Panc1 (cell line): Measurements from ENCODE around the gene FOXD2. TPM values are rescaled to one million over a fixed set of nuclear protein-coding genes. Genes with fewer than 3 reads are reported as not detected.
A peak's percentile ranks its signal among the peaks of the same experiment; 100 is the strongest.

Source experiments
- ATAC-seq: fragments of 200-7000 bp; cut with Tn5 transposase; 2 replicates; pipeline ENCODE4 v1.9.1; 2020; ENCODE audit warnings: mild to moderate bottlenecking, moderate library complexity
- BruUV-seq: library from RNA; stranded (reverse); fragments of 400-500 nt; replicated peaks from 2 replicates; lab custom pipeline; 2021; lab: Mats Ljungman, UMichigan
- CTCF ChIA-PET: fragments of 300-600 bp; sonication (Branson Sonifier 250); formaldehyde crosslinking; loops from one replicate; lab custom pipeline; 2022; ENCODE audit warnings: antibody characterized with exemption; lab: Charles Lee
- POLR2A ChIA-PET: fragments of 300-600 bp; sonication (Branson Sonifier 250); formaldehyde crosslinking; loops from one replicate; lab custom pipeline; 2022; ENCODE audit warnings: antibody characterized with exemption; lab: Charles Lee
- DNase-seq: peaks from one replicate; pipeline ENCODE4 v3.0.0-alpha.2; 2010; ENCODE audit warnings: low read depth, low spot score
- H3K27ac ChIP-seq: 2 replicates; pipeline ENCODE4 v1.5.1; 2011; ENCODE audit warnings: mild to moderate bottlenecking, low read length, inconsistent platforms
- H3K27me3 ChIP-seq: fragments of 200-500 bp; sonication (Bioruptor generic); 2 replicates; pipeline ENCODE4 v1.6.0; 2014; ENCODE audit warnings: low read length, inconsistent platforms; ENCODE audit not compliant: control insufficient read depth, insufficient read depth
- H3K36me3 ChIP-seq: fragments of 200-500 bp; sonication (Bioruptor generic); 2 replicates; pipeline ENCODE4 v1.5.1; 2014; ENCODE audit warnings: inconsistent platforms, mild to moderate bottlenecking, low read length, moderate library complexity; ENCODE audit not compliant: control insufficient read depth, insufficient read depth
- H3K4me1 ChIP-seq: 2 replicates; pipeline ENCODE4 v1.5.1; 2011; ENCODE audit warnings: inconsistent platforms, mild to moderate bottlenecking, low read length, moderate library complexity; ENCODE audit not compliant: control insufficient read depth, insufficient read depth
- H3K4me3 ChIP-seq, 2 experiments: 2 replicates each; pipeline ENCODE4 v1.5.1; 2011 to 2012; ENCODE audit warnings: low read depth in 2 of 2, low read length in 2 of 2, mild to moderate bottlenecking in 2 of 2, inconsistent platforms in 1 of 2, moderate library complexity in 1 of 2
- H3K9me3 ChIP-seq: fragments of 200-500 bp; sonication (Bioruptor generic); 2 replicates; pipeline ENCODE4 v1.5.1; 2014; ENCODE audit warnings: low read depth, mild to moderate bottlenecking, inconsistent platforms, low read length, moderate library complexity; ENCODE audit not compliant: control insufficient read depth, insufficient read depth
- CTCF ChIP-seq: fragments of 450-650 bp; IDR thresholded peaks from 2 replicates; pipeline ENCODE4 v1.5.1; 2017; ENCODE audit warnings: mild to moderate bottlenecking
- POLR2AphosphoS5 ChIP-seq: IDR thresholded peaks from 2 replicates; pipeline ENCODE4 v1.6.1; 2012; ENCODE audit warnings: mild to moderate bottlenecking, low read depth, low read length, moderate library complexity
- REST ChIP-seq, 2 experiments: IDR thresholded peaks; 2 replicates each; pipeline ENCODE4 v1.6.1; 2011 to 2012; ENCODE audit warnings: low read depth in 2 of 2, control low read depth in 1 of 2, low read length in 1 of 2, mild to moderate bottlenecking in 1 of 2, moderate library complexity in 1 of 2; ENCODE audit not compliant: insufficient read depth in 1 of 2
- SIN3A ChIP-seq: IDR thresholded peaks from 2 replicates; pipeline ENCODE4 v1.6.1; 2012; ENCODE audit warnings: low read depth, mild to moderate bottlenecking, low read length, moderate library complexity, borderline replicate concordance; ENCODE audit not compliant: insufficient read depth
- TCF7L2 ChIP-seq: IDR thresholded peaks from 2 replicates; pipeline ENCODE4 v1.6.1; 2011; ENCODE audit warnings: mild to moderate bottlenecking, low read depth, low read length, inconsistent platforms
- in situ Hi-C: cut with HindIII; loops from 2 replicates; pipeline ENCODE4 v1.10.0; 2016; ENCODE audit warnings: low sequenced_read_pairs, low pct_unique_long_range_greater_than_20kb
- intact Hi-C: fragments of 100-400 bp; cut with micrococcal nuclease; formaldehyde crosslinking; loops from one replicate; pipeline ENCODE4 v1.10.0; 2022; ENCODE audit not compliant: unreplicated experiment
- total RNA-seq: library from RNA; stranded (reverse); gene quantifications from one replicate; pipeline ENCODE4 v1.2.1, GENCODE V29; 2021; ENCODE audit not compliant: unreplicated experiment

The FOXD2 gene
- total RNA-seq, 1 experiment from 2014 or later, result 2.2 TPM

GRCh38 chr1:47435506-47436303 lies 2.1 kb upstream of the FOXD2 start:
- ATAC-seq (no peak), DNase-seq (no peak)
- no peaks in the 10 kb centered on the region; the same call in 1 of the 2 replicates for H3K36me3 ChIP-seq
- TF ChIP-seq REST (IDR thresholded peaks at IDR 0.05; ENCODE audit: insufficient read depth in 1 of 2, low read depth in 2 of 2, low read length in 1 of 2) (peak in 1 of 2 experiments; percentile 37; a peak in 1 of 4 replicates), POLR2AphosphoS5 (no peak)
- intact Hi-C loops, result loop anchor here (2.0 kb wide), 1 partner anchor 275 kb away; no protein-coding TSS in a partner anchor
- peak overlapping the region; percentile 83 for H3K27ac ChIP-seq
- no peaks in the 10 kb centered on the region for H3K9me3 ChIP-seq
- CTCF ChIA-PET, result interaction anchor here (0.6 to 5.0 kb wide), 9 partner anchors 15 to 290 kb away, joined by 3 to 58 read pairs (median 4); no protein-coding TSS in a partner anchor
- BruUV-seq, result TSS peak; percentile 78
- H3K4me3 ChIP-seq, result peak overlapping the region; percentile 63 to 89
- no peaks in the 10 kb centered on the region for H3K27me3 ChIP-seq
- in situ Hi-C loops, result no loop called here
- POLR2A ChIA-PET, result no interaction called here
- peaks cover 33% of the 10 kb centered on the region for H3K4me1 ChIP-seq

- ChIA-PET CTCF (interaction anchor here (0.6 to 5.0 kb wide), 8 partner anchors 44 to 290 kb away, joined by 3 to 58 read pairs (median 4); no protein-coding TSS in a partner anchor), POLR2A (no interaction called here)
- no peak for TF ChIP-seq TCF7L2
- TF ChIP-seq REST (IDR thresholded peaks at IDR 0.05; ENCODE audit: insufficient read depth in 1 of 2, low read depth in 2 of 2, low read length in 1 of 2), result no peak
- peak; percentile 99 for TF ChIP-seq CTCF
- 0 out of 2 replicates have a peak, but pooled peaks have one; percentile 17 for TF ChIP-seq SIN3A
- peak; percentile 30; the same call in 1 of the 2 replicates for TF ChIP-seq POLR2AphosphoS5
- H3K4me3 ChIP-seq, result peak overlapping the region; percentile 63 to 89
- ATAC-seq (peak; percentile 61), DNase-seq (peak; percentile 78)
- H3K36me3 ChIP-seq, result no peaks in the 10 kb centered on the region; the same call in 1 of the 2 replicates
- intact Hi-C loops (loop anchor here (2.0 kb wide), 1 partner anchor 274 kb away; no protein-coding TSS in a partner anchor), in situ Hi-C loops (no loop called here)
- peak overlapping the region; percentile 83 for H3K27ac ChIP-seq
- H3K9me3 ChIP-seq, result no peaks in the 10 kb centered on the region
- peaks cover 37% of the 10 kb centered on the region for H3K4me1 ChIP-seq
- H3K27me3 ChIP-seq, result no peaks in the 10 kb centered on the region
- BruUV-seq, result no TSS peak
These were observed 1.4 kb upstream of the FOXD2 start for GRCh38 chr1:47436304-47436978.
